ENCODE measurements around the gene DENND4B.

GRCh38 chr1:153968972-153969371 lies 22.5 kb upstream of the DENND4B start:
- TF ChIP-seq POLR2A (IDR thresholded peaks at IDR 0.05) (no peak), EP300 (IDR thresholded peaks at IDR 0.05) (no peak), CTCF (IDR thresholded peaks at IDR 0.05) (no peak)
